Transverse colon (tissue), 4 donors: ENCODE results near the gene MYLK.

Experiments
- POLR2A ChIP-seq: fragments of 450-650 bp; IDR thresholded peaks from one replicate; pipeline ENCODE4 v1.6.1; 2016; ENCODE audit warnings: antibody characterized with exemption, mild to moderate bottlenecking, moderate library complexity
- POLR2AphosphoS5 ChIP-seq, 3 donors: sonication (generic); formaldehyde crosslinking; IDR thresholded peaks; one replicate each; pipeline ENCODE4 v1.6.1; 2016; ENCODE audit warnings: antibody characterized with exemption in 3 of 3
- TF ChIP-seq, protein P1 (sequence below), 5 experiments: fragments of 200-600 bp in 3 of 5; fragments of 450-650 bp in 2 of 5; sonication (generic) in 3 of 5; IDR thresholded peaks; 1 replicate in 2 of 5; 2 replicates in 3 of 5; pipeline ENCODE4 v1.5.1; 2016 to 2017; ENCODE audit warnings: antibody characterized with exemption in 5 of 5, inconsistent platforms in 3 of 5, mild to moderate bottlenecking in 2 of 5, moderate library complexity in 1 of 5

- TF ChIP-seq POLR2AphosphoS5 (IDR thresholded peaks at IDR 0.05), result no peak
- TF ChIP-seq, protein P1, sequence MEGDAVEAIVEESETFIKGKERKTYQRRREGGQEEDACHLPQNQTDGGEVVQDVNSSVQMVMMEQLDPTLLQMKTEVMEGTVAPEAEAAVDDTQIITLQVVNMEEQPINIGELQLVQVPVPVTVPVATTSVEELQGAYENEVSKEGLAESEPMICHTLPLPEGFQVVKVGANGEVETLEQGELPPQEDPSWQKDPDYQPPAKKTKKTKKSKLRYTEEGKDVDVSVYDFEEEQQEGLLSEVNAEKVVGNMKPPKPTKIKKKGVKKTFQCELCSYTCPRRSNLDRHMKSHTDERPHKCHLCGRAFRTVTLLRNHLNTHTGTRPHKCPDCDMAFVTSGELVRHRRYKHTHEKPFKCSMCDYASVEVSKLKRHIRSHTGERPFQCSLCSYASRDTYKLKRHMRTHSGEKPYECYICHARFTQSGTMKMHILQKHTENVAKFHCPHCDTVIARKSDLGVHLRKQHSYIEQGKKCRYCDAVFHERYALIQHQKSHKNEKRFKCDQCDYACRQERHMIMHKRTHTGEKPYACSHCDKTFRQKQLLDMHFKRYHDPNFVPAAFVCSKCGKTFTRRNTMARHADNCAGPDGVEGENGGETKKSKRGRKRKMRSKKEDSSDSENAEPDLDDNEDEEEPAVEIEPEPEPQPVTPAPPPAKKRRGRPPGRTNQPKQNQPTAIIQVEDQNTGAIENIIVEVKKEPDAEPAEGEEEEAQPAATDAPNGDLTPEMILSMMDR (IDR thresholded peaks at IDR 0.05), result no peak
- TF ChIP-seq POLR2A, result no peak
These were observed 82.7 kb downstream of the MYLK start for GRCh38 chr3:123801474-123801873.
